Neural progenitor cell (in vitro differentiated cells): ENCODE measurements around the gene SPATA9. TPM values are rescaled to one million over a fixed set of nuclear protein-coding genes. Genes with fewer than 3 reads are reported as not detected.
A peak's percentile ranks its signal among the peaks of the same experiment; 100 is the strongest.

Source experiments
- DNase-seq: peaks from one replicate; pipeline ENCODE4 v3.0.0-alpha.2; 2016; ENCODE audit warnings: low spot score
- H2AFZ ChIP-seq: fragments of 200-600 bp; sonication (generic); replicated peaks from 2 replicates; pipeline ENCODE4 v1.6.1; 2016; ENCODE audit warnings: antibody characterized with exemption
- H3F3A ChIP-seq: fragments of 200-600 bp; sonication (generic); 2 replicates; pipeline ENCODE4 v1.6.1; 2016; ENCODE audit warnings: antibody characterized with exemption, low read depth
- H3K27ac ChIP-seq: fragments of 200-600 bp; sonication (generic); 2 replicates; pipeline ENCODE4 v1.5.1; 2016; ENCODE audit warnings: mild to moderate bottlenecking
- H3K27me3 ChIP-seq: fragments of 200-600 bp; sonication (generic); 2 replicates; pipeline ENCODE4 v1.6.1; 2016; ENCODE audit warnings: mild to moderate bottlenecking, moderate library complexity
- H3K36me3 ChIP-seq: fragments of 200-600 bp; sonication (generic); 2 replicates; pipeline ENCODE4 v1.5.1; 2016
- H3K4me1 ChIP-seq: fragments of 200-600 bp; sonication (generic); 2 replicates; pipeline ENCODE4 v1.6.1; 2016; ENCODE audit warnings: mixed run types
- H3K4me2 ChIP-seq: fragments of 200-600 bp; sonication (generic); 2 replicates; pipeline ENCODE4 v1.6.1; 2016
- H3K4me3 ChIP-seq: fragments of 200-600 bp; sonication (generic); 2 replicates; pipeline ENCODE4 v1.5.1; 2016
- H3K79me2 ChIP-seq: fragments of 200-600 bp; sonication (generic); 2 replicates; pipeline ENCODE4 v1.6.1; 2016; ENCODE audit warnings: low read depth
- H3K9ac ChIP-seq: fragments of 200-600 bp; sonication (generic); 2 replicates; pipeline ENCODE4 v1.6.1; 2016
- H3K9me3 ChIP-seq: fragments of 200-600 bp; sonication (generic); 2 replicates; pipeline ENCODE4 v1.5.1; 2016; ENCODE audit warnings: low read depth
- H4K20me1 ChIP-seq: fragments of 200-600 bp; sonication (generic); 2 replicates; pipeline ENCODE4 v1.6.1; 2016; ENCODE audit warnings: low read depth
- H3K27ac Mint-ChIP-seq: 3 replicates; pipeline ENCODE4 v1.8.0; 2021; ENCODE audit warnings: mixed read lengths
- H3K27me3 Mint-ChIP-seq: 2 replicates; pipeline ENCODE4 v1.8.0; 2022; ENCODE audit warnings: low read depth, mild to moderate bottlenecking, inconsistent platforms, moderate library complexity, mixed read lengths; ENCODE audit not compliant: insufficient read depth
- H3K36me3 Mint-ChIP-seq: 3 replicates; pipeline ENCODE4 v1.8.0; 2021; ENCODE audit warnings: mixed read lengths
- H3K4me1 Mint-ChIP-seq: 3 replicates; pipeline ENCODE4 v1.8.0; 2021; ENCODE audit warnings: mixed read lengths
- H3K4me3 Mint-ChIP-seq: 3 replicates; pipeline ENCODE4 v1.8.0; 2021; ENCODE audit warnings: mild to moderate bottlenecking, moderate library complexity, mixed read lengths
- H3K9me3 Mint-ChIP-seq: 3 replicates; pipeline ENCODE4 v1.8.0; 2020; ENCODE audit warnings: mixed read lengths
- EZH2 ChIP-seq: fragments of 200-600 bp; sonication (generic); IDR thresholded peaks from 2 replicates; pipeline ENCODE4 v1.6.1; 2017; ENCODE audit warnings: antibody characterized with exemption, mild to moderate bottlenecking, moderate library complexity
- EZH2phosphoT487 ChIP-seq: fragments of 200-600 bp; sonication (generic); IDR thresholded peaks from 2 replicates; pipeline ENCODE4 v1.6.1; 2017; ENCODE audit warnings: antibody characterized with exemption
- total RNA-seq: library from RNA; depleted of rRNA; stranded (reverse); fragments of >200 nt; gene quantifications from 2 replicates; pipeline ENCODE4 v1.2.3, GENCODE V29; 2015; ENCODE audit warnings: low replicate concordance
- TF ChIP-seq, protein P1 (sequence below): fragments of 200-600 bp; sonication (generic); IDR thresholded peaks from 2 replicates; pipeline ENCODE4 v1.5.1; 2017; ENCODE audit warnings: antibody characterized with exemption, mild to moderate bottlenecking

Gene SPATA9
- total RNA-seq, 1 donor from 2014 or later = not detected

DNA sequence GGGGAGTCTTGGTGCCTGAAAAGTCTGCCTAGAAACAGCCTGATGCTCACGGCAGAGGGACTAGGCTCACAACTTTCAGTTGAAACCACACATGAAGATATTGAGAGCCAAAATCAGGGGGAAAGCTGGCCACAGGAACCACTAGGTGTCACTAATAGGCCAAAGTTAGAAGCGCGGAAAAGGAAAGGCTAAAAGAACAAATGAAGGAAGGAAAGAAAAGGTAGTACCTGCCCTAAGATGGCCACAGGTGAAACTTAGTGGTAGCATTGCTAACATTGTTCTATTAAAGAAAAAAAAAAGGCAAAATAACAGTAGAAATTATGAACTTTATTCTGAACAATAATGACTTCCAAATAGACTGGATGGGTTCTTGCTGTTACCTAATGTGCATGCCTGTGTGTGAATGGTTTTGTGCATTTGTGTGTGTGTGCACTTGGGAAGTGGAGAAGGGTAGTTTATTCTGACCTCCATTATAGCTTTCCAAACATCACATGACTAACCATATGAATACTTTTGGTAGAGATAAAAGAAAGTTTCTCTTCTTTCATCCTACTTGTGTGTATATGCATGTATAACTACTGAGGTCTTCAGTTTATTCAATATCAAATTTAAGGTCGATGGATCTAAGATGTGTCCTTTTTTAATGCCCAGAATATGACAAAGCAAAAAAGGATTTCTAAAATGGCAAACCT is 38.3 kb downstream of the SPATA9 start:
- Histone ChIP-seq H3K4me1 (no peaks in the 10 kb centered on the region), H3K27ac (no peak overlapping the region), H3K36me3 (no peaks in the 10 kb centered on the region), H3K9ac (no peak overlapping the region), H3K27me3 (no peaks in the 10 kb centered on the region), H3K9me3 (no peaks in the 10 kb centered on the region), H3F3A (peaks cover 14% of the 10 kb centered on the region), H4K20me1 (no peaks in the 10 kb centered on the region), H3K79me2 (no peaks in the 10 kb centered on the region), H2AFZ (peak overlapping the region; percentile 56), H3K4me3 (no peak overlapping the region), H3K4me2 (no peak overlapping the region)
- H3K4me1 Mint-ChIP-seq = no peaks in the 10 kb centered on the region
- peak; percentile 60 for DNase-seq
- no peaks in the 10 kb centered on the region for H3K9me3 Mint-ChIP-seq
- H3K36me3 Mint-ChIP-seq = no peaks in the 10 kb centered on the region
- H3K27me3 Mint-ChIP-seq = no peaks in the 10 kb centered on the region
- no peak overlapping the region for H3K4me3 Mint-ChIP-seq
- no peak overlapping the region for H3K27ac Mint-ChIP-seq
- TF ChIP-seq EZH2phosphoT487 = no peak
- TF ChIP-seq, protein P1, sequence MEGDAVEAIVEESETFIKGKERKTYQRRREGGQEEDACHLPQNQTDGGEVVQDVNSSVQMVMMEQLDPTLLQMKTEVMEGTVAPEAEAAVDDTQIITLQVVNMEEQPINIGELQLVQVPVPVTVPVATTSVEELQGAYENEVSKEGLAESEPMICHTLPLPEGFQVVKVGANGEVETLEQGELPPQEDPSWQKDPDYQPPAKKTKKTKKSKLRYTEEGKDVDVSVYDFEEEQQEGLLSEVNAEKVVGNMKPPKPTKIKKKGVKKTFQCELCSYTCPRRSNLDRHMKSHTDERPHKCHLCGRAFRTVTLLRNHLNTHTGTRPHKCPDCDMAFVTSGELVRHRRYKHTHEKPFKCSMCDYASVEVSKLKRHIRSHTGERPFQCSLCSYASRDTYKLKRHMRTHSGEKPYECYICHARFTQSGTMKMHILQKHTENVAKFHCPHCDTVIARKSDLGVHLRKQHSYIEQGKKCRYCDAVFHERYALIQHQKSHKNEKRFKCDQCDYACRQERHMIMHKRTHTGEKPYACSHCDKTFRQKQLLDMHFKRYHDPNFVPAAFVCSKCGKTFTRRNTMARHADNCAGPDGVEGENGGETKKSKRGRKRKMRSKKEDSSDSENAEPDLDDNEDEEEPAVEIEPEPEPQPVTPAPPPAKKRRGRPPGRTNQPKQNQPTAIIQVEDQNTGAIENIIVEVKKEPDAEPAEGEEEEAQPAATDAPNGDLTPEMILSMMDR = peak; percentile 78

DNA sequence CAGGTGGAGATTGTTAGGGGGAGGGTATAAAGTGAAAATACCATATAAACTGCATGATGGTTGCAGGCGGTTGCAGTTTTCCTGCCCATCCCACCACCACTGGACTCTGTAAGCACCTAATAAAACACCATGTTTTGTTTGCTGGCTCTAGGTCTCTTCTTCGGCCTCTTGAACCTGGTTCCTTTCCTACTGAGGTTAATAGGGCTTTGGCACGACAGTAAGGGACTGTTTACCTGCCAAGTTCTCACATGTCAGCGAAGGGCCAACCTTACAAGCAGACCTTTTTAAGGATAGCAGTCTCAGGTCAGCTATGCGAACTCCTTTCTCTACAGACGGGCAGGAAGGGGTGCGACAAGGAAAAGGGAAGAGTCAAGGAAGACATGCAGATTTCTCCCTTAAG is 39.6 kb downstream of the SPATA9 start:
- TF ChIP-seq, protein P1 = no peak
- no peak for TF ChIP-seq EZH2
- no peak for TF ChIP-seq EZH2phosphoT487
- Histone ChIP-seq H3K79me2 (no peaks in the 10 kb centered on the region), H4K20me1 (no peaks in the 10 kb centered on the region), H3K36me3 (no peaks in the 10 kb centered on the region), H3K9me3 (no peaks in the 10 kb centered on the region), H3K27me3 (no peaks in the 10 kb centered on the region), H3K4me2 (no peak overlapping the region), H3F3A (peaks cover 14% of the 10 kb centered on the region), H3K27ac (no peak overlapping the region), H3K4me1 (no peaks in the 10 kb centered on the region), H2AFZ (no peak overlapping the region), H3K4me3 (no peak overlapping the region), H3K9ac (no peak overlapping the region)
- Mint-ChIP-seq H3K4me1 (no peaks in the 10 kb centered on the region), H3K27me3 (no peaks in the 10 kb centered on the region), H3K36me3 (no peaks in the 10 kb centered on the region), H3K4me3 (no peak overlapping the region), H3K27ac (no peak overlapping the region), H3K9me3 (no peaks in the 10 kb centered on the region)
- no peak for DNase-seq

DNA sequence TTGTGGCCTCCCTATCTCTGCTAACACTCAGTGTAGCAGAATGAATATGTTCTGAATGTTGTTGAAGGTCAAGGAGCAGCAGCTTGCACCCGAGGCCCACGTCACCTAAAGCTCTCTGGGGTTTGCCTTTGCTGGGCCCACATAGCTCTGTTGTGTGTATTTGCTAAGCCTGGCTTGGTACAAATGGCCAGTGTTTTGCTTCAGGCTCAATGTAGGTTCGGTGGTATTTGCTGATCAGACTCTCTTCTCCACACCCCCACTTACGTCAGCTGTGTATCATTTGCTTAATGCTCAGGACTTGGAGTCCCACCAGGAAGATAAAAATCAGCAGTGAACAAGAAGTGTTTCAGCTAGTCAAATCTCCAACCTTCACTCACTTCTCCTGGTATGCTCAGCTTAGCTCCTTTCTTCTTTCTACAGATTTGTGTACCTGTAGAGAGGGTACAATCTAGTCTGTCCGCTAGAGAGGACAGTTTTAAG is 41.0 kb downstream of the SPATA9 start:
- no peaks in the 10 kb centered on the region for H3K27me3 Mint-ChIP-seq
- no peak for DNase-seq
- H3K27me3 ChIP-seq = no peaks in the 10 kb centered on the region

More for the DNA sequence above, 41.0 kb downstream of the SPATA9 start:
- no peaks in the 10 kb centered on the region for H3K9me3 ChIP-seq
- no peak overlapping the region for H3K9ac ChIP-seq
- no peak overlapping the region for H3K4me3 ChIP-seq
- H3K4me2 ChIP-seq = no peak overlapping the region
- H4K20me1 ChIP-seq = no peaks in the 10 kb centered on the region
- H2AFZ ChIP-seq = no peak overlapping the region
- no peaks in the 10 kb centered on the region for H3K4me1 ChIP-seq
- no peak overlapping the region for H3K27ac Mint-ChIP-seq
- peaks cover 8% of the 10 kb centered on the region for H3F3A ChIP-seq
- no peak overlapping the region for H3K4me3 Mint-ChIP-seq
- H3K79me2 ChIP-seq = no peaks in the 10 kb centered on the region
- H3K9me3 Mint-ChIP-seq = no peaks in the 10 kb centered on the region
- H3K4me1 Mint-ChIP-seq = no peaks in the 10 kb centered on the region
- no peaks in the 10 kb centered on the region for H3K36me3 ChIP-seq
- TF ChIP-seq EZH2 (no peak), EZH2phosphoT487 (no peak)
- TF ChIP-seq, protein P1 = no peak
- no peaks in the 10 kb centered on the region for H3K36me3 Mint-ChIP-seq
- no peak overlapping the region for H3K27ac ChIP-seq
